Kidney (tissue), 14 donors: ENCODE measurements around the gene GCM1. TPM values are rescaled to one million over a fixed set of nuclear protein-coding genes. Genes with fewer than 3 reads are reported as not detected.
"Not testable (repeated sequence)": the region's sequence is repeated elsewhere in the genome, so short reads cannot be mapped to it uniquely, and the experiment has no call there.

ENCODE experiments used
- DNase-seq, 5 donors: peaks; one replicate each; pipeline ENCODE4 v3.0.0-alpha.2; 2013 to 2020
- FAIRE-seq: peaks from 2 replicates; lab custom pipeline; 2012; peaks lifted over from hg19 to GRCh38; lab: Jason Lieb, UNC
- H3K27ac ChIP-seq, 2 donors: one replicate each; pipeline ENCODE4 v1.7.0; 2013; ENCODE audit warnings: low read depth in 2 of 2, low read length in 2 of 2, inconsistent platforms in 1 of 2
- H3K27me3 ChIP-seq: one replicate; pipeline ENCODE4 v1.7.1; 2013; ENCODE audit warnings: low read length, inconsistent platforms; ENCODE audit not compliant: control insufficient read depth, insufficient read depth
- H3K36me3 ChIP-seq, 3 donors: one replicate each; pipeline versions ENCODE4 v1.7.0 to v1.7.1; 2013; ENCODE audit warnings: low read length in 3 of 3, control low read depth in 1 of 3, inconsistent platforms in 1 of 3; ENCODE audit not compliant: insufficient read depth in 3 of 3, control insufficient read depth in 2 of 3
- H3K4me1 ChIP-seq, 3 donors: one replicate each; pipeline versions ENCODE4 v1.7.0 to v1.7.1; 2013; ENCODE audit warnings: low read length in 3 of 3, inconsistent platforms in 1 of 3, low read depth in 1 of 3; ENCODE audit not compliant: control insufficient read depth in 2 of 3, insufficient read depth in 2 of 3
- H3K4me3 ChIP-seq, 3 donors: one replicate each; pipeline versions ENCODE4 v1.7.0 to v1.8.1; 2013; ENCODE audit warnings: low read length in 3 of 3, control low read depth in 1 of 3, inconsistent platforms in 1 of 3
- H3K9ac ChIP-seq, 3 donors: one replicate each; pipeline versions ENCODE4 v1.7.0 to v1.7.1; 2013; ENCODE audit warnings: low read length in 3 of 3, control low read depth in 1 of 3, inconsistent platforms in 1 of 3
- H3K9me3 ChIP-seq, 3 donors: one replicate each; pipeline versions ENCODE4 v1.7.0 to v1.7.1; 2013; ENCODE audit warnings: low read length in 3 of 3, control low read depth in 1 of 3, inconsistent platforms in 1 of 3; ENCODE audit not compliant: control insufficient read depth in 2 of 3, insufficient read depth in 1 of 3
- intact Hi-C: fragments of 100-400 bp; cut with DNase I; formaldehyde crosslinking; loops from one replicate; pipeline ENCODE4 v1.11.1; 2022
- polyA plus RNA-seq: library from polyadenylated mRNA; stranded (reverse); fragments of 350-450 nt; fragmentation: Illumina TruSeq; extraction: RNeasy Lipid Tissue Mini Kit (QIAGEN cat#74804); gene quantifications from one replicate; pipeline ENCODE4 v1.2.3, GENCODE V29; 2014; ENCODE audit warnings: low read depth, low replicate concordance; ENCODE audit not compliant: insufficient read depth
- total RNA-seq: library from RNA; stranded (reverse); fragmentation: NEBNext Ultra II Directional; extraction: Animal tissue kit (Norgen Biotek cat#: 25700); gene quantifications from one replicate; pipeline ENCODE4 v1.2.1, GENCODE V29; 2021
- TF ChIP-seq, protein P1 (sequence below): IDR thresholded peaks from 3 replicates; pipeline ENCODE4 v1.5.1; 2012; ENCODE audit warnings: mild to moderate bottlenecking, moderate library complexity, borderline replicate concordance; ENCODE audit not compliant: insufficient read depth; ENCODE audit errors: extremely low read depth
- donor health status: control.
- donor health status: control.
- donor health status: control.
- donor health status: control.
- donor health status: control.
- donor health status: DM: yes; HTN: yes; CAD: no.
- donor health status: Normal renal cell carcinoma (clear cell type).

Gene GCM1
- total and polyA plus RNA-seq, 2 donors from 2014 or later = 0.37 to 0.72 TPM

DNA sequence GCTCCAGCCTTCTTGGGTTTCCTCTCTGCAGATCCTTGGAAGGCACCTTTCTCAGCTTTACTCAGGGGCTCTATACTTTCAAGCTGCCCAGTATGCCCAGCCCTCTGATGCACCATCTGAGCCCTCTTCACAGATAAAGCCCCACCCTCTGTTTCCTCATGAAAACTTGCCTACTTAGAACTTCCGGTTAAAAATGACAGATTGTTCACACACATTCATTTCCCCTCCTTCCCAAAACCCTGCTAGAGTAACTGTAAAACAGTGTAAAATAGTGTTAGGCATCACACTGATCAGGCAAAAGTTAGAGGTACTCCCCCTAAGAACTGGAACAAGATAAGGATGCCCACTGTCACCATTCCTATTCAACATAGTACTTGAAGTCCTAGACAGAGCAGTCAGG lies 14.0 kb upstream of the GCM1 start:
- TF ChIP-seq, protein P1, sequence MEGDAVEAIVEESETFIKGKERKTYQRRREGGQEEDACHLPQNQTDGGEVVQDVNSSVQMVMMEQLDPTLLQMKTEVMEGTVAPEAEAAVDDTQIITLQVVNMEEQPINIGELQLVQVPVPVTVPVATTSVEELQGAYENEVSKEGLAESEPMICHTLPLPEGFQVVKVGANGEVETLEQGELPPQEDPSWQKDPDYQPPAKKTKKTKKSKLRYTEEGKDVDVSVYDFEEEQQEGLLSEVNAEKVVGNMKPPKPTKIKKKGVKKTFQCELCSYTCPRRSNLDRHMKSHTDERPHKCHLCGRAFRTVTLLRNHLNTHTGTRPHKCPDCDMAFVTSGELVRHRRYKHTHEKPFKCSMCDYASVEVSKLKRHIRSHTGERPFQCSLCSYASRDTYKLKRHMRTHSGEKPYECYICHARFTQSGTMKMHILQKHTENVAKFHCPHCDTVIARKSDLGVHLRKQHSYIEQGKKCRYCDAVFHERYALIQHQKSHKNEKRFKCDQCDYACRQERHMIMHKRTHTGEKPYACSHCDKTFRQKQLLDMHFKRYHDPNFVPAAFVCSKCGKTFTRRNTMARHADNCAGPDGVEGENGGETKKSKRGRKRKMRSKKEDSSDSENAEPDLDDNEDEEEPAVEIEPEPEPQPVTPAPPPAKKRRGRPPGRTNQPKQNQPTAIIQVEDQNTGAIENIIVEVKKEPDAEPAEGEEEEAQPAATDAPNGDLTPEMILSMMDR = no peak
- H3K4me3 ChIP-seq = no peak overlapping the region
- no peak overlapping the region for H3K27ac ChIP-seq
- DNase-seq (no peak), FAIRE-seq (no peak)
- intact Hi-C loops = no loop called here
- H3K4me1 ChIP-seq = no peaks in the 10 kb centered on the region
- H3K9me3 ChIP-seq = no peaks in the 10 kb centered on the region
- H3K9ac ChIP-seq = no peak overlapping the region
- no peaks in the 10 kb centered on the region for H3K36me3 ChIP-seq
- H3K27me3 ChIP-seq = no peaks in the 10 kb centered on the region

DNA sequence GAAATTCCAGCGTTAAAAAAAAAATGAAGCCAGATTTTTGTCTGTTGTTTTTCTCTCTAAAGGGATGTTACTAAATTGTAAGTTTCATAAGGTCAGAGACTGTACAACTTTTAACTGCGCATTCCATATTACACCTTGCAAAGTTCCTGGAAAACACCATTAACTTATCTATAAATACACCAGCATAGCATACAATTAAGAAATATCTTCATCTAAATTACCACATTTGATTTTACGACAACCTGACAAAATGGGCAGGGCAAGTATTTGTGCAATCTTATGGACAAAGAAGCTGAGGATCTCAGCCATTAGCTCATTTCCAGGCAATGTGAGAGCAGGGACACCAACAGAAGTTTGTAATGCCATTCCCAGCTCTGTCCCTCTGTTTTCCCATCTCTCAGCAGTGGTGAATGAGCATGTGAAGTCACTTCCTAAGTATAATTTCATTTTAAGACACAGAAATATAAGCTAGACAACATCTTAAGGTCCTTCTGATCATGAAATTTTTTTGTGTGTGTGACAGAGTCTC lies 12.9 kb upstream of the GCM1 start:
- FAIRE-seq (no peak), DNase-seq (no peak)
- H3K4me3 ChIP-seq = no peak overlapping the region
- H3K27me3 ChIP-seq = no peaks in the 10 kb centered on the region
- intact Hi-C loops = no loop called here
- no peaks in the 10 kb centered on the region for H3K4me1 ChIP-seq
- no peak overlapping the region for H3K27ac ChIP-seq
- no peaks in the 10 kb centered on the region for H3K36me3 ChIP-seq
- H3K9me3 ChIP-seq = no peaks in the 10 kb centered on the region
- no peak overlapping the region for H3K9ac ChIP-seq
- TF ChIP-seq, protein P1 = no peak

DNA sequence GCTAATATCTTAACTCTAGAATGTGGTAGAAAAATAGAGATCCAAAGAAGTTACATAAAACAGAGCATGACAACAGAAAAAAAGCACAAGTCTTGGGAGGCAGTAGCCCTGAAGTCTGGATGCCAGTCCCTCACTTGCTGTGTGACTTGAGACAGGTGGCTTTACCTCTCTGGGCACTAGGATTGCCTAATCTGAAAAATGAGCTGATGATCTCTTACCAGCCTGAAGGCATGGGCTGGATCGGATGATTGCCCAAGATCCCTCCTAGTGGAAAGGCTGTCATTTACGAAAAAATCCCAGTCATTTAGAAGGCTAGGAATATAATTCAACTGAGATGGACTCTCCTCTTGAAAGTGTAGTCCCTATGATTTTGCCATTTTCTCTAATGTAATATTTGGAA lies 10.9 kb upstream of the GCM1 start:
- H3K4me3 ChIP-seq = no peak overlapping the region
- no peaks in the 10 kb centered on the region for H3K4me1 ChIP-seq
- FAIRE-seq (no peak), DNase-seq (no peak)
- no peak overlapping the region for H3K27ac ChIP-seq
- TF ChIP-seq, protein P1 = no peak
- no peaks in the 10 kb centered on the region for H3K9me3 ChIP-seq
- H3K9ac ChIP-seq = no peak overlapping the region
- no peaks in the 10 kb centered on the region for H3K27me3 ChIP-seq
- intact Hi-C loops = no loop called here
- no peaks in the 10 kb centered on the region for H3K36me3 ChIP-seq

DNA sequence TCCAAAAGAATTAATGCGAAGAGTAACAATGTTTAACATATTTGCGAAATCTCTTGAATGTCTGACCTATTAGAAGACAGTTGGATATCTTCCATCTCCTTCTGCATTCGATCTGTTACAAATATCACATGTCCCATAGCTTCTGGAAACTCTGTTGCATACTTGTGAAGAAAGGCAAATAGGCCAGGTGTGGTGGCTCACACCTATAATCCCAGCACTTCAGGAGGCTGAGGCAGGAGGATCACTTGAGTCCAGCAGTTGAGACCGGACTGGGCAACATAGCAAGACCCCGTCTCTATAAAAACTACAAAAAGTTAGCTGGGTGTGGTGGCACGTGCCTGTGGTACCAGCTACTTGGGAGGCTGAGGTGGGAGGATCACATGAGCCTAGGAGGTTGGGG lies 9.4 kb upstream of the GCM1 start:
- H3K9me3 ChIP-seq, H3K4me1 ChIP-seq, H3K27me3 ChIP-seq, H3K4me3 ChIP-seq, intact Hi-C loops, FAIRE-seq, DNase-seq, H3K27ac ChIP-seq, H3K9ac ChIP-seq, H3K36me3 ChIP-seq: not testable (repeated sequence)

DNA sequence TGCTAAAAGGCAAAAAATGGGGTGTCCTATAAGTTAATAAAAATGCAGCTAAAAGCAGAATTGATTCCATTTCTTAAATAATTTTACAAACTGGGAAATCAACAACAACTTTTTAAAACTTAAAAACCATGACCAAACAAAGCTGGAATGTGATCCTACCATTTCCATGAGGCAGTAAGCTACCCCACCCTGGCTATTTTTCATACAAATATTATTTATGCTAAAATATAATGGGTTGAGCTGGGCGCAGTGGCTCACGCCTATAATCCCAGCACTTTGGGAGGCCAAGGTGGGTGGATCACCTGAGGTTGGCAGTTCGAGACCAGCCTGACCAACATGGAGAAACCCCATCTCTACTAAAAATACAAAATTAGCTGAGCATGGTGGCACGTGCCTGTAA lies 6.6 kb upstream of the GCM1 start:
- H3K9me3 ChIP-seq, H3K27ac ChIP-seq, intact Hi-C loops, H3K4me3 ChIP-seq, H3K36me3 ChIP-seq, H3K27me3 ChIP-seq, H3K9ac ChIP-seq, DNase-seq, FAIRE-seq, H3K4me1 ChIP-seq: not testable (repeated sequence)
